Measurements from ENCODE around the gene CERCAM. TPM values are rescaled to one million over a fixed set of nuclear protein-coding genes. Genes with fewer than 3 reads are reported as not detected.

The CERCAM gene
- total RNA-seq, 1 experiment from 2014 or later: 11.3 TPM

DNA sequence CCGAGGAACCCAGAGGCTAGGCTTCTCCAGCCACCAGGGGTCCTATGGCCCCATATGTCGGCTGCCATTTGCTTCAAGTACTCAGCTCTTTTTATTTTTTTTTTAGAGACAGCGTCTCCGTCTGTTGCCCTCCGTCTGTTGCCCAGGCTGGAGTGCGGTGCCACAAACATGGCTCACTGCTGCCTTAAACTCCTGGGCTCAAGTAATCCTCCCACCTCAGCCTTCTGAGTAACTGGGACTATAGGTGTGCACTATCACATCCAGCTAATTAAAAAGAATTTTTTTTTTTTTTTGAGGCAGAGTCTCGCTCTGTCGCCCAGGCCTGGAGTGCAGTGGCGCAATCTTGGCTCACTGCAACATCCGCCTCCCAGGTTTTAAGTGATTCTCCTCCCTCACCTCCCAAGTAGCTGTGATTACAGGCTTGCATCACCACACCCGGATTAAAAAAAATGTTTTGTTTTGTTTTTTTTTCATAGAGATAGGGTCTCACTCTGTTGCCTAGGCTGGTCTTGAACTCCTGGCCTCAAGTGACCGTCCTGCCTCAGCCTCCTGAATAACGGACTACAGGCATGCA is 8.9 kb downstream of the CERCAM start:
- no TSS peak for BruUV-seq (replicated peaks)
- POLR2A ChIA-PET: no interaction called here
- Histone ChIP-seq H3K36me3 (ENCODE audit: control insufficient read depth, insufficient read depth, low read length) (no peaks in the 10 kb centered on the region), H3K4me3 (ENCODE audit: low read depth in 2 of 2, low read length in 2 of 2) (no peak overlapping the region), H3K27me3 (ENCODE audit: control insufficient read depth, insufficient read depth, low read length) (no peaks in the 10 kb centered on the region), H3K9me3 (ENCODE audit: control insufficient read depth, insufficient read depth, low read depth, low read length) (no peaks in the 10 kb centered on the region), H3K4me1 (ENCODE audit: control insufficient read depth, insufficient read depth, low read length) (no peaks in the 10 kb centered on the region), H3K27ac (ENCODE audit: low read length) (no peak overlapping the region)
- DNase-seq (ENCODE audit: low read depth, low spot score) (no peak), ATAC-seq (no peak)
- no peak for TF ChIP-seq TCF7L2 (IDR thresholded peaks at IDR 0.05; ENCODE audit: low read depth, low read length)
- CTCF ChIA-PET: interaction anchor here (0.6 kb wide), 2 partner anchors 9 to 262 kb away, joined by 7 to 11 read pairs; partner anchors contain the start of gene CERCAM
- in situ Hi-C loops (cut with HindIII; ENCODE audit: low pct_unique_long_range_greater_than_20kb, low sequenced_read_pairs) (no loop called here), intact Hi-C loops (cut with micrococcal nuclease; ENCODE audit: unreplicated experiment) (no loop called here)

GRCh38 chr9:128431207-128431606 is 10.6 kb downstream of the CERCAM start:
- in situ Hi-C loops (cut with HindIII; ENCODE audit: low pct_unique_long_range_greater_than_20kb, low sequenced_read_pairs): no loop called here
- ATAC-seq: no peak
- BruUV-seq (replicated peaks): no TSS peak
- Histone ChIP-seq H3K4me3 (ENCODE audit: low read depth in 2 of 2, low read length in 2 of 2) (no peak overlapping the region), H3K36me3 (ENCODE audit: control insufficient read depth, insufficient read depth, low read length) (no peaks in the 10 kb centered on the region), H3K27me3 (ENCODE audit: control insufficient read depth, insufficient read depth, low read length) (no peaks in the 10 kb centered on the region), H3K9me3 (ENCODE audit: control insufficient read depth, insufficient read depth, low read depth, low read length) (no peaks in the 10 kb centered on the region), H3K27ac (ENCODE audit: low read length) (no peak overlapping the region), H3K4me1 (ENCODE audit: control insufficient read depth, insufficient read depth, low read length) (no peaks in the 10 kb centered on the region)
- ChIA-PET POLR2A (no interaction called here), CTCF (no interaction called here)
- intact Hi-C loops (cut with micrococcal nuclease; ENCODE audit: unreplicated experiment): no loop called here
- DNase-seq (ENCODE audit: low read depth, low spot score): no peak
- TF ChIP-seq, protein P1, sequence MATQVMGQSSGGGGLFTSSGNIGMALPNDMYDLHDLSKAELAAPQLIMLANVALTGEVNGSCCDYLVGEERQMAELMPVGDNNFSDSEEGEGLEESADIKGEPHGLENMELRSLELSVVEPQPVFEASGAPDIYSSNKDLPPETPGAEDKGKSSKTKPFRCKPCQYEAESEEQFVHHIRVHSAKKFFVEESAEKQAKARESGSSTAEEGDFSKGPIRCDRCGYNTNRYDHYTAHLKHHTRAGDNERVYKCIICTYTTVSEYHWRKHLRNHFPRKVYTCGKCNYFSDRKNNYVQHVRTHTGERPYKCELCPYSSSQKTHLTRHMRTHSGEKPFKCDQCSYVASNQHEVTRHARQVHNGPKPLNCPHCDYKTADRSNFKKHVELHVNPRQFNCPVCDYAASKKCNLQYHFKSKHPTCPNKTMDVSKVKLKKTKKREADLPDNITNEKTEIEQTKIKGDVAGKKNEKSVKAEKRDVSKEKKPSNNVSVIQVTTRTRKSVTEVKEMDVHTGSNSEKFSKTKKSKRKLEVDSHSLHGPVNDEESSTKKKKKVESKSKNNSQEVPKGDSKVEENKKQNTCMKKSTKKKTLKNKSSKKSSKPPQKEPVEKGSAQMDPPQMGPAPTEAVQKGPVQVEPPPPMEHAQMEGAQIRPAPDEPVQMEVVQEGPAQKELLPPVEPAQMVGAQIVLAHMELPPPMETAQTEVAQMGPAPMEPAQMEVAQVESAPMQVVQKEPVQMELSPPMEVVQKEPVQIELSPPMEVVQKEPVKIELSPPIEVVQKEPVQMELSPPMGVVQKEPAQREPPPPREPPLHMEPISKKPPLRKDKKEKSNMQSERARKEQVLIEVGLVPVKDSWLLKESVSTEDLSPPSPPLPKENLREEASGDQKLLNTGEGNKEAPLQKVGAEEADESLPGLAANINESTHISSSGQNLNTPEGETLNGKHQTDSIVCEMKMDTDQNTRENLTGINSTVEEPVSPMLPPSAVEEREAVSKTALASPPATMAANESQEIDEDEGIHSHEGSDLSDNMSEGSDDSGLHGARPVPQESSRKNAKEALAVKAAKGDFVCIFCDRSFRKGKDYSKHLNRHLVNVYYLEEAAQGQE (IDR thresholded peaks at IDR 0.05; ENCODE audit: insufficient read depth in 1 of 2, low read depth in 2 of 2, low read length in 1 of 2): no peak
- TF ChIP-seq TCF7L2 (IDR thresholded peaks at IDR 0.05; ENCODE audit: low read depth, low read length) (no peak), POLR2AphosphoS5 (IDR thresholded peaks at IDR 0.05; ENCODE audit: low read depth, low read length) (no peak), CTCF (IDR thresholded peaks at IDR 0.05) (no peak), SIN3A (IDR thresholded peaks at IDR 0.05; ENCODE audit: borderline replicate concordance, insufficient read depth, low read depth, low read length) (no peak)

DNA sequence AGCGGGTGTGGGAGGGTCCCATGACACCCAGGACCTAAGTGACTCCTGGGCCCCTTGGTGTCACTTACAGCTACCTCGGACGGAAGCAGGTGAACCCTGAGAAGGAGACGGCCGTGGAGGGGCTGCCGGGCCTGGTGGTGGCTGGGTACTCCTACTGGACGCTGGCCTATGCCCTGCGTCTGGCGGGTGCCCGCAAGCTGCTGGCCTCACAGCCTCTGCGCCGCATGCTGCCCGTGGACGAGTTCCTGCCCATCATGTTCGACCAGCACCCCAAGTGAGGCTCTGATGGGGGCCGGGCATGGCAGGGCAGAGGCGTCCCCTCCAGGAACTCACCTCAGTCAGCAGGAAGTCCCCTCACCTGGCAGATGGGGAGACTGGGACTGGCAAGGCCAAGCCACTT is 13.7 kb downstream of the CERCAM start:
- TF ChIP-seq SIN3A (IDR thresholded peaks at IDR 0.05; ENCODE audit: borderline replicate concordance, insufficient read depth, low read depth, low read length): no peak
- no peak for TF ChIP-seq POLR2AphosphoS5 (IDR thresholded peaks at IDR 0.05; ENCODE audit: low read depth, low read length)
- no peak for TF ChIP-seq CTCF (IDR thresholded peaks at IDR 0.05)
- no peak for TF ChIP-seq TCF7L2 (IDR thresholded peaks at IDR 0.05; ENCODE audit: low read depth, low read length)
- TF ChIP-seq, protein P1 (IDR thresholded peaks at IDR 0.05; ENCODE audit: insufficient read depth in 1 of 2, low read depth in 2 of 2, low read length in 1 of 2): no peak
- no peaks in the 10 kb centered on the region for H3K27me3 ChIP-seq (ENCODE audit: control insufficient read depth, insufficient read depth, low read length)
- H3K36me3 ChIP-seq (ENCODE audit: control insufficient read depth, insufficient read depth, low read length): no peaks in the 10 kb centered on the region
- H3K4me1 ChIP-seq (ENCODE audit: control insufficient read depth, insufficient read depth, low read length): no peaks in the 10 kb centered on the region
- no peak overlapping the region for H3K27ac ChIP-seq (ENCODE audit: low read length)
- ChIA-PET CTCF (no interaction called here), POLR2A (no interaction called here)
- in situ Hi-C loops (cut with HindIII; ENCODE audit: low pct_unique_long_range_greater_than_20kb, low sequenced_read_pairs) (no loop called here), intact Hi-C loops (cut with micrococcal nuclease; ENCODE audit: unreplicated experiment) (no loop called here)
- DNase-seq (ENCODE audit: low read depth, low spot score) (no peak), ATAC-seq (no peak)
- H3K9me3 ChIP-seq (ENCODE audit: control insufficient read depth, insufficient read depth, low read depth, low read length): no peaks in the 10 kb centered on the region
- no peak overlapping the region for H3K4me3 ChIP-seq (ENCODE audit: low read depth in 2 of 2, low read length in 2 of 2)
- no TSS peak for BruUV-seq (replicated peaks)
